K562 (cell line): ENCODE results near the gene C5orf22.

Source experiments
- GABPA ChIP-seq: fragments of 200-800 bp; sonication (Bioruptor generic); conservative IDR thresholded peaks from 2 replicates; pipeline ENCODE4 v1.6.1; 2016; ENCODE audit warnings: low read depth, missing genetic modification characterization, missing compliant biosample characterization
- GABPB1 ChIP-seq: sonication (generic); formaldehyde crosslinking; IDR thresholded peaks from 2 replicates; pipeline ENCODE4 v1.8.0; 2022; ENCODE audit warnings: mild to moderate bottlenecking, missing genetic modification reagents
- HNRNPUL1 ChIP-seq: fragments of 200-400 bp; formaldehyde crosslinking; IDR thresholded peaks from 2 replicates; pipeline ENCODE4 v1.6.1; 2017; ENCODE audit warnings: low read length
- IRF2 ChIP-seq: sonication (generic); formaldehyde crosslinking; IDR thresholded peaks from 2 replicates; pipeline ENCODE4 v1.8.1; 2022; ENCODE audit warnings: mild to moderate bottlenecking, missing genetic modification reagents
- JUN ChIP-seq, 2 experiments: sonication (generic) in 1 of 2; formaldehyde crosslinking in 1 of 2; IDR thresholded peaks; 2 replicates each; pipeline versions ENCODE4 v1.6.1 to v1.8.0; 2012 to 2022; ENCODE audit warnings: borderline replicate concordance in 2 of 2, mild to moderate bottlenecking in 2 of 2, improper control_type of control experiment in 1 of 2, low read depth in 1 of 2, low read length in 1 of 2, missing genetic modification reagents in 1 of 2
- POLR2AphosphoS5 ChIP-seq: IDR thresholded peaks from 2 replicates; pipeline ENCODE4 v1.6.1; 2011; ENCODE audit warnings: mild to moderate bottlenecking, low read depth, low read length, moderate library complexity; ENCODE audit not compliant: control insufficient read depth, insufficient read depth
- RREB1 ChIP-seq: fragments of 250-450 bp; sonication (Bioruptor Pico); IDR thresholded peaks from 2 replicates; pipeline ENCODE4 v1.4.0; 2020
- SMARCB1 ChIP-seq: IDR thresholded peaks from 2 replicates; pipeline ENCODE4 v1.6.1; 2011; ENCODE audit warnings: improper control_type of control experiment, low read depth; ENCODE audit not compliant: insufficient read length
- SRF ChIP-seq, 2 experiments: fragments of 250-450, 450-650 bp in 1 of 2; sonication (Bioruptor Pico) in 1 of 2; sonication (generic) in 1 of 2; formaldehyde crosslinking; IDR thresholded peaks; 2 replicates each; pipeline versions ENCODE4 v1.5.0 to v1.5.1; 2020 to 2022; ENCODE audit warnings: mild to moderate bottlenecking in 1 of 2, missing genetic modification reagents in 1 of 2
- SRSF7 ChIP-seq: fragments of 200-400 bp; formaldehyde crosslinking; optimal IDR thresholded peaks from 2 replicates; pipeline ENCODE3; 2017; ENCODE audit warnings: mild to moderate bottlenecking, low read depth, low read length
- TCFL5 ChIP-seq: fragments of 250-450 bp; sonication (Bioruptor Pico); conservative IDR thresholded peaks from 2 replicates; pipeline ENCODE4 v1.6.1; 2021; ENCODE audit warnings: mild to moderate bottlenecking, moderate library complexity, matching md5 sums
- ZNF253 ChIP-seq: fragments of 250-450 bp; sonication (Bioruptor Pico); conservative IDR thresholded peaks from 2 replicates; pipeline ENCODE4 v1.6.1; 2021; ENCODE audit warnings: mild to moderate bottlenecking

- TF ChIP-seq ZNF253 (CRISPR knock-in tag) (no peak), POLR2AphosphoS5 (no peak), TCFL5 (CRISPR knock-in tag) (no peak), JUN (IDR thresholded peaks at IDR 0.05; ENCODE audit: borderline replicate concordance, low read depth, low read length) (no peak), JUN (CRISPR knock-in tag; IDR thresholded peaks at IDR 0.05; ENCODE audit: borderline replicate concordance) (no peak), GABPA (tag) (no peak), SRF (CRISPR knock-in tag; IDR thresholded peaks at IDR 0.05) (no peak), GABPB1 (CRISPR knock-in tag) (no peak), RREB1 (CRISPR knock-in tag) (no peak), IRF2 (no peak), HNRNPUL1 (no peak), SRSF7 (no peak), SMARCB1 (no peak)
These were observed 37.0 kb downstream of the C5orf22 start for GRCh38 chr5:31569068-31569467.
